ENCODE measurements around the gene HEPN1. TPM values are rescaled to one million over a fixed set of nuclear protein-coding genes. Genes with fewer than 3 reads are reported as not detected.

The HEPN1 gene
- polyA plus RNA-seq, 1 donor from 2014 or later: not detected

GRCh38 chr11:124950601-124951330 is 31.7 kb downstream of the HEPN1 start:
- no peaks in the 10 kb centered on the region for H3F3A ChIP-seq (ENCODE audit: insufficient read depth, low read length, poor library complexity, severe bottlenecking)
- H3K9ac ChIP-seq (ENCODE audit: low read length): no peak overlapping the region
- no peak overlapping the region for H2AFZ ChIP-seq (ENCODE audit: low read depth, low read length)
- no peaks in the 10 kb centered on the region for H3K36me3 ChIP-seq (ENCODE audit: insufficient read depth, low read length)
- no peaks in the 10 kb centered on the region for H3K27me3 ChIP-seq (ENCODE audit: insufficient read depth, low read depth, low read length)
- H3K79me2 ChIP-seq (replicated peaks; ENCODE audit: insufficient read depth, low read length): peaks cover 3% of the 10 kb centered on the region
- no peak for TF ChIP-seq RAD21 (conservative IDR thresholded peaks at IDR 0.05)
- no peak for TF ChIP-seq EP300 (conservative IDR thresholded peaks at IDR 0.05; ENCODE audit: poor library complexity, severe bottlenecking)
- TF ChIP-seq MXI1 (conservative IDR thresholded peaks at IDR 0.05; ENCODE audit: poor library complexity, severe bottlenecking): no peak
- no peak for TF ChIP-seq EZH2 (IDR thresholded peaks at IDR 0.05; ENCODE audit: borderline replicate concordance, insufficient read depth, low read length, poor library complexity, severe bottlenecking)
- no peak for TF ChIP-seq TAF1 (IDR thresholded peaks at IDR 0.05; ENCODE audit: low read depth)
- TF ChIP-seq REST (IDR thresholded peaks at IDR 0.05; ENCODE audit: borderline replicate concordance): no peak
- TF ChIP-seq POLR2AphosphoS5 (IDR thresholded peaks at IDR 0.05): no peak
- TF ChIP-seq, protein P1, sequence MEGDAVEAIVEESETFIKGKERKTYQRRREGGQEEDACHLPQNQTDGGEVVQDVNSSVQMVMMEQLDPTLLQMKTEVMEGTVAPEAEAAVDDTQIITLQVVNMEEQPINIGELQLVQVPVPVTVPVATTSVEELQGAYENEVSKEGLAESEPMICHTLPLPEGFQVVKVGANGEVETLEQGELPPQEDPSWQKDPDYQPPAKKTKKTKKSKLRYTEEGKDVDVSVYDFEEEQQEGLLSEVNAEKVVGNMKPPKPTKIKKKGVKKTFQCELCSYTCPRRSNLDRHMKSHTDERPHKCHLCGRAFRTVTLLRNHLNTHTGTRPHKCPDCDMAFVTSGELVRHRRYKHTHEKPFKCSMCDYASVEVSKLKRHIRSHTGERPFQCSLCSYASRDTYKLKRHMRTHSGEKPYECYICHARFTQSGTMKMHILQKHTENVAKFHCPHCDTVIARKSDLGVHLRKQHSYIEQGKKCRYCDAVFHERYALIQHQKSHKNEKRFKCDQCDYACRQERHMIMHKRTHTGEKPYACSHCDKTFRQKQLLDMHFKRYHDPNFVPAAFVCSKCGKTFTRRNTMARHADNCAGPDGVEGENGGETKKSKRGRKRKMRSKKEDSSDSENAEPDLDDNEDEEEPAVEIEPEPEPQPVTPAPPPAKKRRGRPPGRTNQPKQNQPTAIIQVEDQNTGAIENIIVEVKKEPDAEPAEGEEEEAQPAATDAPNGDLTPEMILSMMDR (IDR thresholded peaks at IDR 0.05; ENCODE audit: poor library complexity, severe bottlenecking): no peak
- TF ChIP-seq SMC3 (conservative IDR thresholded peaks at IDR 0.05; ENCODE audit: poor library complexity): no peak
- no peaks in the 10 kb centered on the region for H3K9me3 ChIP-seq (ENCODE audit: low read length)
- no peaks in the 10 kb centered on the region for H3K9me2 ChIP-seq (ENCODE audit: insufficient read depth, low read length)
- H3K4me2 ChIP-seq (ENCODE audit: low read length): no peak overlapping the region
- no peak overlapping the region for H3K4me3 ChIP-seq (ENCODE audit: low read length)
- no peaks in the 10 kb centered on the region for H4K20me1 ChIP-seq (ENCODE audit: insufficient read depth)
- no peak overlapping the region for H3K27ac ChIP-seq (ENCODE audit: low read length)

DNA sequence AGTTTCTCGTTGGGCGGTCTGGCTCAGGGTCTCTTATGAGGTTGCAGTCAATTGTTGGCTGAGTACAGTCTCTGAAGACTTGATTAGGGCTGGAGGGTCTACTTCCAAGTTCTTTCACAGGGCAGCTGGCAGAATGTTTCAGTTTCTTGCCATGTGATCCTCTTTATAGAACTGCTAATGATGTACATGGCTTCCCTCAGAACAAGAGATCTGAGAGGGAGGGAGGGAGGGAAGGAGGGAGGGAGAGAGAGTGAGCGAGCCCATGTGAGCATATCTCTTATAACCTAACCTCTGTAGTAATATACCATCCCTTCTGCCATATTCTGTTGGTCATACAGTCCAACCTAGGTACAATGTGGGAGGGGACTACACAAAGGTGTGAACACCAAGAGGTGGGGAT is 32.3 kb downstream of the HEPN1 start:
- Histone ChIP-seq H3K9me3 (ENCODE audit: low read length) (no peaks in the 10 kb centered on the region), H3K4me3 (ENCODE audit: low read length) (no peak overlapping the region), H3K27me3 (ENCODE audit: insufficient read depth, low read depth, low read length) (no peaks in the 10 kb centered on the region), H3K79me2 (replicated peaks; ENCODE audit: insufficient read depth, low read length) (peaks cover 3% of the 10 kb centered on the region), H2AFZ (ENCODE audit: low read depth, low read length) (no peak overlapping the region), H3K36me3 (ENCODE audit: insufficient read depth, low read length) (no peaks in the 10 kb centered on the region), H3K4me2 (ENCODE audit: low read length) (no peak overlapping the region), H3F3A (ENCODE audit: insufficient read depth, low read length, poor library complexity, severe bottlenecking) (no peaks in the 10 kb centered on the region), H3K9ac (ENCODE audit: low read length) (no peak overlapping the region), H3K9me2 (ENCODE audit: insufficient read depth, low read length) (no peaks in the 10 kb centered on the region), H3K27ac (ENCODE audit: low read length) (no peak overlapping the region), H4K20me1 (ENCODE audit: insufficient read depth) (no peaks in the 10 kb centered on the region)
- no peak for TF ChIP-seq MXI1 (conservative IDR thresholded peaks at IDR 0.05; ENCODE audit: poor library complexity, severe bottlenecking)
- no peak for TF ChIP-seq SMC3 (conservative IDR thresholded peaks at IDR 0.05; ENCODE audit: poor library complexity)
- TF ChIP-seq REST (IDR thresholded peaks at IDR 0.05; ENCODE audit: borderline replicate concordance): no peak
- TF ChIP-seq POLR2AphosphoS5 (IDR thresholded peaks at IDR 0.05): no peak
- TF ChIP-seq RAD21 (conservative IDR thresholded peaks at IDR 0.05): no peak
- no peak for TF ChIP-seq EZH2 (IDR thresholded peaks at IDR 0.05; ENCODE audit: borderline replicate concordance, insufficient read depth, low read length, poor library complexity, severe bottlenecking)
- TF ChIP-seq, protein P1 (IDR thresholded peaks at IDR 0.05; ENCODE audit: poor library complexity, severe bottlenecking): no peak
- no peak for TF ChIP-seq TAF1 (IDR thresholded peaks at IDR 0.05; ENCODE audit: low read depth)
- no peak for TF ChIP-seq EP300 (conservative IDR thresholded peaks at IDR 0.05; ENCODE audit: poor library complexity, severe bottlenecking)
